K562 (cell line): ENCODE measurements around the gene PRR14. TPM values are rescaled to one million over a fixed set of nuclear protein-coding genes. Genes with fewer than 3 reads are reported as not detected.
A peak's percentile ranks its signal among the peaks of the same experiment; 100 is the strongest.

ENCODE experiments used
- CHD1 ChIP-seq: fragments of 200-600 bp; sonication (generic); IDR thresholded peaks from one replicate; pipeline ENCODE4 v1.6.1; 2012; ENCODE audit warnings: mild to moderate bottlenecking, moderate library complexity, low read length, inconsistent platforms
- DMBX1 ChIP-seq: fragments of 250-450 bp; sonication (Bioruptor Pico); IDR thresholded peaks from 2 replicates; pipeline ENCODE4 v1.8.0; 2022; ENCODE audit warnings: inconsistent platforms, mild to moderate bottlenecking, moderate library complexity, borderline replicate concordance
- FOXK2 ChIP-seq, 2 experiments: fragments of 450-650 bp; IDR thresholded peaks in 1 of 2; conservative IDR thresholded peaks in 1 of 2; 2 replicates each; pipeline ENCODE4 v1.6.1; 2016; ENCODE audit warnings: low read depth in 2 of 2, mild to moderate bottlenecking in 1 of 2
- HIVEP1 ChIP-seq: fragments of 250-450 bp; sonication (Bioruptor Pico); IDR thresholded peaks from 2 replicates; pipeline ENCODE4 v1.4.0; 2020; ENCODE audit warnings: mild to moderate bottlenecking
- MTA1 ChIP-seq: fragments of 450-650 bp; IDR thresholded peaks from 2 replicates; pipeline ENCODE4 v1.6.1; 2017; ENCODE audit warnings: borderline replicate concordance
- MXI1 ChIP-seq: IDR thresholded peaks from 2 replicates; pipeline ENCODE4 v1.6.1; 2011; ENCODE audit warnings: low read depth, mild to moderate bottlenecking, improper control_type of control experiment, low read length
- NFIC ChIP-seq: fragments of 450-650 bp; IDR thresholded peaks from 2 replicates; pipeline ENCODE4 v1.6.1; 2017; ENCODE audit warnings: mild to moderate bottlenecking, inconsistent platforms
- PHF21A ChIP-seq: fragments of 450-650 bp; IDR thresholded peaks from 2 replicates; pipeline ENCODE4 v1.6.1; 2017; ENCODE audit warnings: low read depth, borderline replicate concordance
- SP2 ChIP-seq: IDR thresholded peaks from 2 replicates; pipeline ENCODE4 v1.6.1; 2011; ENCODE audit warnings: mild to moderate bottlenecking, low read depth, low read length, moderate library complexity; ENCODE audit not compliant: poor library complexity, severe bottlenecking; ENCODE audit errors: extremely low read depth
- TAL1 ChIP-seq: fragments of 450-650 bp; IDR thresholded peaks from 2 replicates; pipeline ENCODE4 v1.6.1; 2016; ENCODE audit warnings: mild to moderate bottlenecking
- ZNF239 ChIP-seq: fragments of 250-450 bp; sonication (Bioruptor Pico); IDR thresholded peaks from 2 replicates; pipeline ENCODE4 v1.4.0; 2020; ENCODE audit warnings: mild to moderate bottlenecking
- ZNF282 ChIP-seq: sonication (generic); formaldehyde crosslinking; IDR thresholded peaks from 2 replicates; pipeline ENCODE4 v1.8.1; 2023; ENCODE audit warnings: missing genetic modification reagents
- ZNF778 ChIP-seq: fragments of 450-650 bp; formaldehyde crosslinking; IDR thresholded peaks from 2 replicates; pipeline ENCODE4 v1.4.0; 2020; ENCODE audit warnings: mild to moderate bottlenecking, moderate library complexity
- polyA plus RNA-seq, 8 experiments: library from polyadenylated mRNA; depleted of rRNA in 4 of 8; stranded (reverse) in 5 of 8; unstranded in 3 of 8; fragments of >200 nt; fragmentation: Nextera tagmentation in 2 of 8; fragmentation: Illumina TruSeq in 1 of 8; extraction: Ambion mirVana in 2 of 8; extraction: Trizol in 1 of 8; gene quantifications; 2 replicates each; pipeline versions ENCODE4 v1.2.1 to v1.2.3, GENCODE V29; 2011 to 2014; ENCODE audit warnings: inconsistent platforms in 1 of 8, missing spikeins in 1 of 8
- total RNA-seq, 7 experiments: library from RNA; depleted of rRNA in 6 of 7; stranded (reverse); fragments of >200 nt in 6 of 7; fragmentation: Illumina TruSeq in 2 of 7; extraction: Trizol in 2 of 7; gene quantifications; 2 replicates each; pipeline versions ENCODE4 v1.2.1 to v1.2.3, GENCODE V29; 2011 to 2021; ENCODE audit warnings: low replicate concordance in 1 of 7
- TF ChIP-seq, protein P1 (sequence below): fragments of 450-650 bp; formaldehyde crosslinking; IDR thresholded peaks from 2 replicates; pipeline ENCODE4 v1.4.0; 2022; ENCODE audit warnings: missing genetic modification characterization
- TF ChIP-seq, protein P2 (sequence below): sonication (generic); formaldehyde crosslinking; IDR thresholded peaks from 2 replicates; pipeline ENCODE4 v1.8.1; 2023; ENCODE audit warnings: mild to moderate bottlenecking, missing genetic modification reagents
- TF ChIP-seq, protein P3 (sequence below): fragments of 150-350 bp; IDR thresholded peaks from 2 replicates; pipeline ENCODE4 v1.6.1; 2014; ENCODE audit warnings: low read depth, mild to moderate bottlenecking, low read length, borderline replicate concordance
- TF ChIP-seq, protein P4 (sequence below): sonication (generic); formaldehyde crosslinking; IDR thresholded peaks from 2 replicates; pipeline ENCODE4 v1.8.1; 2023; ENCODE audit warnings: mild to moderate bottlenecking, missing genetic modification reagents, moderate library complexity
- TF ChIP-seq, protein P5 (sequence below): fragments of 450-650 bp; formaldehyde crosslinking; conservative IDR thresholded peaks from 2 replicates; pipeline ENCODE4 v1.4.0; 2022; ENCODE audit warnings: mild to moderate bottlenecking, missing genetic modification characterization

Gene PRR14
- total and polyA plus RNA-seq, 9 of the 15 experiments (the other 6 are each of a cell fraction or from before 2014, with no cell fraction given) = 2.2 to 63.1 (median 11.5) TPM

DNA sequence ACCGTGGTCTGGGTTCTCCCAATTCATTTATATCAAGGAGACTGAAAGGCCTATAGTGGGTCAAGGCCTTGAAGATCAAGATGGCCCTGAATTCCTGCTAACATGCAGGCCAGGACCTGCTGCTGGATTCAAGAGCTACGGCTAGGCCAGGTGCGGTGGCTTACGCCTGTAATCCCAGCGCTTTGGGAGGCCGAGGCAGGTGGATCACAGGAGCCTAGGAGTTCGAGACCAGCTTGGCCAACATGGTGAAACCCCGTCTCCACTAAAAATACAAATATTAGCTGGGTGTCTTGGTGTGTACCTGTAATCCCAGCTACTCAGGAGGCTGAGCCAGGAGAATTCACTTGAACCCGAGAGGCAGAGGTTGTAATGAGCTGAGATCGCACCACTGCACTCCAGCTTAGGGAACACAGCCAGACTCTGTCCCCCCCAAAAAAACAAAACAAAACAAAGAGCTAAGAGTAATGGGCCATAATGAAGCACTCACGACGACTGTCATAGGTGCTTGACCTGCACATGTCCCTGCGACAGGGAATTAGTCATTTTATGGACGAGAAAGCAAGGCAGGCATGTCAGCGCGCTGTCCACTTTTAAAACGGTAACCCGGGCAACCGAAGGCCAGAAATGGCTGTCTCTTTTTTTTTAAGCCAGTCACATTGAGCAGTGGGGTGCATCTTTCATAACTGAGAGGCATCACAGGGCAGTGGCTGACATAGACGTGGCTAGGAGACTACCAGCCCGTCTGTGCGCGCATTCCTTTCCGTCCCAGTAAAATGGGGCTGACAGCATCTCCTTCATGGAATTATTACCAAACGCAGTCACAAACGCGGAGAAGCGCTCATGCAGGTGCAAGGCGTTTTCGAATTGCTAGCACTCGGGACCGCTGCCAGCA, 6.5 kb downstream of the PRR14 start (continued):
- TF ChIP-seq, protein P1, sequence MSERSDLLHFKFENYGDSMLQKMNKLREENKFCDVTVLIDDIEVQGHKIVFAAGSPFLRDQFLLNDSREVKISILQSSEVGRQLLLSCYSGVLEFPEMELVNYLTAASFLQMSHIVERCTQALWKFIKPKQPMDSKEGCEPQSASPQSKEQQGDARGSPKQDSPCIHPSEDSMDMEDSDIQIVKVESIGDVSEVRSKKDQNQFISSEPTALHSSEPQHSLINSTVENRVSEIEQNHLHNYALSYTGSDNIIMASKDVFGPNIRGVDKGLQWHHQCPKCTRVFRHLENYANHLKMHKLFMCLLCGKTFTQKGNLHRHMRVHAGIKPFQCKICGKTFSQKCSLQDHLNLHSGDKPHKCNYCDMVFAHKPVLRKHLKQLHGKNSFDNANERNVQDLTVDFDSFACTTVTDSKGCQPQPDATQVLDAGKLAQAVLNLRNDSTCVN = no peak
- no peak for TF ChIP-seq PHF21A
- TF ChIP-seq, protein P2, sequence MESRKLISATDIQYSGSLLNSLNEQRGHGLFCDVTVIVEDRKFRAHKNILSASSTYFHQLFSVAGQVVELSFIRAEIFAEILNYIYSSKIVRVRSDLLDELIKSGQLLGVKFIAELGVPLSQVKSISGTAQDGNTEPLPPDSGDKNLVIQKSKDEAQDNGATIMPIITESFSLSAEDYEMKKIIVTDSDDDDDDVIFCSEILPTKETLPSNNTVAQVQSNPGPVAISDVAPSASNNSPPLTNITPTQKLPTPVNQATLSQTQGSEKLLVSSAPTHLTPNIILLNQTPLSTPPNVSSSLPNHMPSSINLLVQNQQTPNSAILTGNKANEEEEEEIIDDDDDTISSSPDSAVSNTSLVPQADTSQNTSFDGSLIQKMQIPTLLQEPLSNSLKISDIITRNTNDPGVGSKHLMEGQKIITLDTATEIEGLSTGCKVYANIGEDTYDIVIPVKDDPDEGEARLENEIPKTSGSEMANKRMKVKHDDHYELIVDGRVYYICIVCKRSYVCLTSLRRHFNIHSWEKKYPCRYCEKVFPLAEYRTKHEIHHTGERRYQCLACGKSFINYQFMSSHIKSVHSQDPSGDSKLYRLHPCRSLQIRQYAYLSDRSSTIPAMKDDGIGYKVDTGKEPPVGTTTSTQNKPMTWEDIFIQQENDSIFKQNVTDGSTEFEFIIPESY (CRISPR knock-in tag) = no peak
- TF ChIP-seq CHD1 = no peak
- no peak for TF ChIP-seq ZNF778 (CRISPR knock-in tag)
- no peak for TF ChIP-seq ZNF282 (CRISPR knock-in tag)
- TF ChIP-seq MTA1 = no peak
- TF ChIP-seq DMBX1 (CRISPR knock-in tag) = no peak
- TF ChIP-seq, protein P3, sequence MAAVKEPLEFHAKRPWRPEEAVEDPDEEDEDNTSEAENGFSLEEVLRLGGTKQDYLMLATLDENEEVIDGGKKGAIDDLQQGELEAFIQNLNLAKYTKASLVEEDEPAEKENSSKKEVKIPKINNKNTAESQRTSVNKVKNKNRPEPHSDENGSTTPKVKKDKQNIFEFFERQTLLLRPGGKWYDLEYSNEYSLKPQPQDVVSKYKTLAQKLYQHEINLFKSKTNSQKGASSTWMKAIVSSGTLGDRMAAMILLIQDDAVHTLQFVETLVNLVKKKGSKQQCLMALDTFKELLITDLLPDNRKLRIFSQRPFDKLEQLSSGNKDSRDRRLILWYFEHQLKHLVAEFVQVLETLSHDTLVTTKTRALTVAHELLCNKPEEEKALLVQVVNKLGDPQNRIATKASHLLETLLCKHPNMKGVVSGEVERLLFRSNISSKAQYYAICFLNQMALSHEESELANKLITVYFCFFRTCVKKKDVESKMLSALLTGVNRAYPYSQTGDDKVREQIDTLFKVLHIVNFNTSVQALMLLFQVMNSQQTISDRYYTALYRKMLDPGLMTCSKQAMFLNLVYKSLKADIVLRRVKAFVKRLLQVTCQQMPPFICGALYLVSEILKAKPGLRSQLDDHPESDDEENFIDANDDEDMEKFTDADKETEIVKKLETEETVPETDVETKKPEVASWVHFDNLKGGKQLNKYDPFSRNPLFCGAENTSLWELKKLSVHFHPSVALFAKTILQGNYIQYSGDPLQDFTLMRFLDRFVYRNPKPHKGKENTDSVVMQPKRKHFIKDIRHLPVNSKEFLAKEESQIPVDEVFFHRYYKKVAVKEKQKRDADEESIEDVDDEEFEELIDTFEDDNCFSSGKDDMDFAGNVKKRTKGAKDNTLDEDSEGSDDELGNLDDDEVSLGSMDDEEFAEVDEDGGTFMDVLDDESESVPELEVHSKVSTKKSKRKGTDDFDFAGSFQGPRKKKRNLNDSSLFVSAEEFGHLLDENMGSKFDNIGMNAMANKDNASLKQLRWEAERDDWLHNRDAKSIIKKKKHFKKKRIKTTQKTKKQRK = no peak
- TF ChIP-seq NFIC = peak; percentile 78
- TF ChIP-seq, protein P4, sequence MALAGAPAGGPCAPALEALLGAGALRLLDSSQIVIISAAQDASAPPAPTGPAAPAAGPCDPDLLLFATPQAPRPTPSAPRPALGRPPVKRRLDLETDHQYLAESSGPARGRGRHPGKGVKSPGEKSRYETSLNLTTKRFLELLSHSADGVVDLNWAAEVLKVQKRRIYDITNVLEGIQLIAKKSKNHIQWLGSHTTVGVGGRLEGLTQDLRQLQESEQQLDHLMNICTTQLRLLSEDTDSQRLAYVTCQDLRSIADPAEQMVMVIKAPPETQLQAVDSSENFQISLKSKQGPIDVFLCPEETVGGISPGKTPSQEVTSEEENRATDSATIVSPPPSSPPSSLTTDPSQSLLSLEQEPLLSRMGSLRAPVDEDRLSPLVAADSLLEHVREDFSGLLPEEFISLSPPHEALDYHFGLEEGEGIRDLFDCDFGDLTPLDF (CRISPR knock-in tag) = no peak
- no peak for TF ChIP-seq SP2
- TF ChIP-seq TAL1 = no peak
- 0 out of 2 replicates have a peak, but pooled peaks have one; percentile 23 for TF ChIP-seq HIVEP1
- TF ChIP-seq FOXK2 (conservative IDR thresholded peaks at IDR 0.05 in 1 of 2, IDR thresholded peaks at IDR 0.05 in 1 of 2; ENCODE audit: low read depth in 2 of 2) = peak; percentile 23 to 32; a peak in 1 of 4 replicates
- no peak for TF ChIP-seq ZNF239 (CRISPR knock-in tag)
- TF ChIP-seq MXI1 = 0 out of 2 replicates have a peak, but pooled peaks have one; percentile 51
- TF ChIP-seq, protein P5, sequence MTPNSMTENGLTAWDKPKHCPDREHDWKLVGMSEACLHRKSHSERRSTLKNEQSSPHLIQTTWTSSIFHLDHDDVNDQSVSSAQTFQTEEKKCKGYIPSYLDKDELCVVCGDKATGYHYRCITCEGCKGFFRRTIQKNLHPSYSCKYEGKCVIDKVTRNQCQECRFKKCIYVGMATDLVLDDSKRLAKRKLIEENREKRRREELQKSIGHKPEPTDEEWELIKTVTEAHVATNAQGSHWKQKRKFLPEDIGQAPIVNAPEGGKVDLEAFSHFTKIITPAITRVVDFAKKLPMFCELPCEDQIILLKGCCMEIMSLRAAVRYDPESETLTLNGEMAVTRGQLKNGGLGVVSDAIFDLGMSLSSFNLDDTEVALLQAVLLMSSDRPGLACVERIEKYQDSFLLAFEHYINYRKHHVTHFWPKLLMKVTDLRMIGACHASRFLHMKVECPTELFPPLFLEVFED = 0 out of 2 replicates have a peak, but pooled peaks have one; percentile 24
